HCT116 (cell line): Measurements from ENCODE around the gene SULT1C3. TPM values are rescaled to one million over a fixed set of nuclear protein-coding genes. Genes with fewer than 3 reads are reported as not detected.

Experiments used
- ATAC-seq: fragments of 200-7000 bp; cut with Tn5 transposase; 2 replicates; pipeline ENCODE4 v1.9.1; 2020; ENCODE audit warnings: mild to moderate bottlenecking, moderate library complexity
- BruUV-seq: library from RNA; stranded (reverse); fragments of 400-500 nt; replicated peaks from 2 replicates; lab custom pipeline; 2021; lab: Mats Ljungman, UMichigan
- CTCF ChIA-PET: fragments of 300-600 bp; sonication (Branson Sonifier 250); formaldehyde crosslinking; loops from one replicate; lab custom pipeline; 2021; ENCODE audit warnings: antibody characterized with exemption; lab: Charles Lee
- POLR2A ChIA-PET: fragments of 300-600, 350-600 bp; sonication (Branson Sonifier 250); formaldehyde crosslinking; loops from one replicate; lab custom pipeline; 2021; ENCODE audit warnings: antibody characterized with exemption; lab: Charles Lee
- RAD21 ChIA-PET, 2 experiments: fragments of 300-600 bp; sonication (Branson Sonifier 250); formaldehyde crosslinking; loops; one replicate each; lab custom pipeline; 2023; ENCODE audit warnings: low total read pairs in 2 of 2; ENCODE audit not compliant: uncharacterized antibody in 2 of 2, unreplicated experiment in 2 of 2, low non-redundant PET in 1 of 2; lab: Charles Lee
- DNase-seq: peaks from one replicate; pipeline ENCODE4 v3.0.0-alpha.2; 2010; ENCODE audit warnings: low read depth, low spot score
- H2AFZ ChIP-seq: fragments of 200-600 bp; shearing (Covaris generic), sonication (generic); 2 replicates; pipeline ENCODE4 v1.6.1; 2017; ENCODE audit warnings: low read depth, mixed run types, mixed read lengths, antibody characterized with exemption, low read length; ENCODE audit not compliant: poor library complexity, severe bottlenecking
- H3K27ac ChIP-seq: 2 replicates; pipeline ENCODE4 v1.5.1; 2012; ENCODE audit warnings: low read depth, low read length
- H3K27me3 ChIP-seq: fragments of 200-600 bp; sonication (generic); 2 replicates; pipeline ENCODE4 v1.6.1; 2016; ENCODE audit warnings: mixed run types, low read length, mixed read lengths; ENCODE audit not compliant: insufficient read depth
- H3K36me3 ChIP-seq, 2 experiments: fragments of 200-500 bp in 1 of 2; fragments of 200-600 bp in 1 of 2; sonication (Bioruptor generic) in 1 of 2; sonication (generic) in 1 of 2; 2 replicates each; pipeline versions ENCODE4 v1.5.1 to v1.6.1; 2014 to 2016; ENCODE audit warnings: low read length in 2 of 2, inconsistent platforms in 1 of 2, mixed read lengths in 1 of 2, mixed run types in 1 of 2; ENCODE audit not compliant: insufficient read depth in 2 of 2, control insufficient read depth in 1 of 2
- H3K4me1 ChIP-seq, 2 experiments: fragments of 200-600 bp in 1 of 2; sonication (generic) in 1 of 2; 2 replicates each; pipeline versions ENCODE4 v1.5.1 to v1.6.1; 2012 to 2017; ENCODE audit warnings: low read length in 2 of 2, inconsistent platforms in 1 of 2, mild to moderate bottlenecking in 1 of 2, mixed read lengths in 1 of 2, mixed run types in 1 of 2, moderate library complexity in 1 of 2; ENCODE audit not compliant: insufficient read depth in 2 of 2, control insufficient read depth in 1 of 2
- H3K4me2 ChIP-seq: fragments of 200-600 bp; sonication (generic); 2 replicates; pipeline ENCODE4 v1.6.1; 2017; ENCODE audit warnings: mixed run types, low read length, mixed read lengths
- H3K4me3 ChIP-seq, 2 experiments: fragments of 200-600 bp in 1 of 2; sonication (generic) in 1 of 2; replicated peaks in 1 of 2; 2 replicates each; pipeline ENCODE4 v1.5.1; 2011 to 2016; ENCODE audit warnings: low read length in 2 of 2, control low read depth in 1 of 2, low read depth in 1 of 2, mild to moderate bottlenecking in 1 of 2, mixed read lengths in 1 of 2, mixed run types in 1 of 2
- H3K79me2 ChIP-seq: fragments of 200-600 bp; sonication (generic); 2 replicates; pipeline ENCODE4 v1.6.1; 2017; ENCODE audit warnings: mild to moderate bottlenecking, mixed run types, low read length, moderate library complexity, mixed read lengths; ENCODE audit not compliant: insufficient read depth
- H3K9ac ChIP-seq: fragments of 200-600 bp; sonication (generic); 2 replicates; pipeline ENCODE4 v1.6.1; 2016; ENCODE audit warnings: low read length, mixed read lengths
- H3K9me2 ChIP-seq: fragments of 200-600 bp; sonication (generic), shearing (Covaris generic); 2 replicates; pipeline ENCODE4 v1.6.1; 2017; ENCODE audit warnings: mixed run types, mild to moderate bottlenecking, moderate library complexity; ENCODE audit not compliant: insufficient read depth
- H3K9me3 ChIP-seq, 2 experiments: fragments of 200-500 bp in 1 of 2; fragments of 200-600 bp in 1 of 2; sonication (Bioruptor generic) in 1 of 2; sonication (generic) in 1 of 2; 2 replicates each; pipeline ENCODE4 v1.6.1; 2014 to 2017; ENCODE audit warnings: low read length in 2 of 2, mixed read lengths in 2 of 2, inconsistent platforms in 1 of 2, low read depth in 1 of 2, mild to moderate bottlenecking in 1 of 2, mixed run types in 1 of 2, moderate library complexity in 1 of 2; ENCODE audit not compliant: control insufficient read depth in 1 of 2, insufficient read depth in 1 of 2
- H4K20me1 ChIP-seq: fragments of 200-600 bp; sonication (generic), shearing (Covaris generic); 2 replicates; pipeline ENCODE4 v1.6.1; 2017; ENCODE audit warnings: mixed run types, mild to moderate bottlenecking, moderate library complexity; ENCODE audit not compliant: insufficient read depth
- ELF1 ChIP-seq: IDR thresholded peaks from 2 replicates; pipeline ENCODE4 v1.6.1; 2012; ENCODE audit warnings: low read depth, borderline replicate concordance
- RAD21 ChIP-seq: IDR thresholded peaks from 2 replicates; pipeline ENCODE4 v1.6.1; 2012; ENCODE audit warnings: low read depth, mild to moderate bottlenecking
- TCF7L2 ChIP-seq: IDR thresholded peaks from 2 replicates; pipeline ENCODE4 v1.7.0; 2011; ENCODE audit warnings: borderline replicate concordance, inconsistent platforms; ENCODE audit not compliant: insufficient read depth, insufficient read length; ENCODE audit errors: extremely low read depth
- intact Hi-C: fragments of 100-400 bp; cut with micrococcal nuclease; formaldehyde crosslinking; loops from 2 replicates; pipeline ENCODE4 v1.10.0; 2022
- total RNA-seq: library from RNA; stranded (reverse); gene quantifications from one replicate; pipeline ENCODE4 v1.2.1, GENCODE V29; 2021; ENCODE audit not compliant: unreplicated experiment
- TF ChIP-seq, protein P1 (sequence below): IDR thresholded peaks from 2 replicates; pipeline ENCODE4 v1.6.1; 2011; ENCODE audit warnings: mild to moderate bottlenecking, low read length, moderate library complexity; ENCODE audit not compliant: insufficient replicate concordance; ENCODE audit errors: extremely low read depth

SULT1C3 gene
- total RNA-seq, 1 experiment from 2014 or later, result not detected

DNA sequence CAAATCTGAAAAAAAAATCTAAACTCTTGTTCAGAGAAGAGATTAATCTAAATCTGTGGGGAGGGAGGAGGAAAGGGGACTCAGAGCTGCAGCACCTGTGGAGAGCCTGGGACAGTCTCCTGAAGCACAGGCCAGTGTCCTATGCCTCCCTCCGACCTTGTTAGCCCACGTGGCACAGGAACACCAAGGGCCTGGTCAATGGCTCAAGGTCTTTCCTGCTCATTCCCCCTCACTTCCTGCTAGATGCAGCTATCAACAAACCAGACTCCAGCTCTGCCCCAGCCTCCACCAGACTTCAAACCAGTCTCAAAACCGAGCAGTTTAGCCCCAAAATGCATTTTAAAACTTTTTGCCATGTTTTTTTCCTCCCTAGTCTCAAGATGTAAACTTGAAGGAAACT is 20.1 kb upstream of the SULT1C3 start:
- no TSS peak for BruUV-seq
- ATAC-seq, result no peak
- Histone ChIP-seq H3K9me2 (no peaks in the 10 kb centered on the region), H3K4me3 (no peak overlapping the region), H3K4me2 (no peak overlapping the region), H3K27ac (no peak overlapping the region), H3K4me1 (peaks cover 0 to 8% of the 10 kb centered on the region in 2 experiments; a peak in 2 of 4 replicates), H2AFZ (no peak overlapping the region), H3K9ac (no peak overlapping the region), H3K9me3 (peaks cover 6 to 9% of the 10 kb centered on the region in 2 experiments; a peak in 2 of 4 replicates), H3K27me3 (no peaks in the 10 kb centered on the region), H3K36me3 (no peaks in the 10 kb centered on the region), H3K79me2 (no peaks in the 10 kb centered on the region), H4K20me1 (no peaks in the 10 kb centered on the region)
- DNase-seq, result no peak
- RAD21 ChIA-PET, result no interaction called here
- intact Hi-C loops, result no loop called here
- TF ChIP-seq, protein P1, sequence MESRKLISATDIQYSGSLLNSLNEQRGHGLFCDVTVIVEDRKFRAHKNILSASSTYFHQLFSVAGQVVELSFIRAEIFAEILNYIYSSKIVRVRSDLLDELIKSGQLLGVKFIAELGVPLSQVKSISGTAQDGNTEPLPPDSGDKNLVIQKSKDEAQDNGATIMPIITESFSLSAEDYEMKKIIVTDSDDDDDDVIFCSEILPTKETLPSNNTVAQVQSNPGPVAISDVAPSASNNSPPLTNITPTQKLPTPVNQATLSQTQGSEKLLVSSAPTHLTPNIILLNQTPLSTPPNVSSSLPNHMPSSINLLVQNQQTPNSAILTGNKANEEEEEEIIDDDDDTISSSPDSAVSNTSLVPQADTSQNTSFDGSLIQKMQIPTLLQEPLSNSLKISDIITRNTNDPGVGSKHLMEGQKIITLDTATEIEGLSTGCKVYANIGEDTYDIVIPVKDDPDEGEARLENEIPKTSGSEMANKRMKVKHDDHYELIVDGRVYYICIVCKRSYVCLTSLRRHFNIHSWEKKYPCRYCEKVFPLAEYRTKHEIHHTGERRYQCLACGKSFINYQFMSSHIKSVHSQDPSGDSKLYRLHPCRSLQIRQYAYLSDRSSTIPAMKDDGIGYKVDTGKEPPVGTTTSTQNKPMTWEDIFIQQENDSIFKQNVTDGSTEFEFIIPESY, result no peak
- TF ChIP-seq TCF7L2, result no peak
- no peak for TF ChIP-seq RAD21
- POLR2A ChIA-PET, result no interaction called here
- CTCF ChIA-PET, result no interaction called here

- ATAC-seq (no peak), DNase-seq (no peak)
- intact Hi-C loops, result no loop called here
- CTCF ChIA-PET, result no interaction called here
- POLR2A ChIA-PET, result no interaction called here
- Histone ChIP-seq H4K20me1 (no peaks in the 10 kb centered on the region), H3K79me2 (no peaks in the 10 kb centered on the region), H3K9me3 (peaks cover 6 to 9% of the 10 kb centered on the region in 2 experiments; a peak in 2 of 4 replicates), H3K4me1 (peaks cover 0 to 8% of the 10 kb centered on the region in 2 experiments; a peak in 2 of 4 replicates), H3K9ac (no peak overlapping the region), H3K4me3 (no peak overlapping the region), H2AFZ (no peak overlapping the region), H3K9me2 (no peaks in the 10 kb centered on the region), H3K36me3 (no peaks in the 10 kb centered on the region)
- BruUV-seq, result no TSS peak
- no peak for TF ChIP-seq ELF1
- TF ChIP-seq, all 23 proteins: peak for 0
- no peak overlapping the region for H3K4me2 ChIP-seq
- H3K27me3 ChIP-seq, result no peaks in the 10 kb centered on the region
- no peak overlapping the region for H3K27ac ChIP-seq
- RAD21 ChIA-PET, result no interaction called here
Observed at GRCh38 chr2:108220191-108220590, 19.6 kb upstream of the SULT1C3 start.
